NCI-H1092 (cell line): ENCODE measurements around the gene ADNP2.
A peak's percentile ranks its signal among the peaks of the same experiment; 100 is the strongest.

Experiments used
- DNase-seq: peaks from one replicate; lab custom pipeline; 2025; lab: John Stamatoyannopoulos, UW

Gene ADNP2

DNA sequence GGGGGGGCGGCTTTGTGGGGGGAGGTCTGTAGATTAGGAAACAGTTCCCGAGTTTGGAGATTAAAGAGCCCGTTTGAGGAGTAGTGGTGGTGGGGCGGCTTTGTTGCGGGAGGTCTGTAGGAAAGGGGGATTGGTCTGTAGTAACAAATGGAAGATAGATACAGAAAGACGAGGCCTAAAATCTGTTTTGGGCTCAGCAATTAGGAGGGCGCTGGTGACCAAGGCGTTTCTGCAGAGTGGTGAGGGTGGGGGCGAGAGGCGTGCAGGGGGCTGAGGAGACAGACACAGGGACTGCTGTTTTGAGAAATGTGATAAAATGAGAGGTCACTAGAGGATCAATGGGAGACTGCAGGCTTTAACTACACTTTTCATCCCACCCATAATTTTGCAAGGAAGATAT is 1.6 kb upstream of the ADNP2 start:
- no peak for DNase-seq

DNA sequence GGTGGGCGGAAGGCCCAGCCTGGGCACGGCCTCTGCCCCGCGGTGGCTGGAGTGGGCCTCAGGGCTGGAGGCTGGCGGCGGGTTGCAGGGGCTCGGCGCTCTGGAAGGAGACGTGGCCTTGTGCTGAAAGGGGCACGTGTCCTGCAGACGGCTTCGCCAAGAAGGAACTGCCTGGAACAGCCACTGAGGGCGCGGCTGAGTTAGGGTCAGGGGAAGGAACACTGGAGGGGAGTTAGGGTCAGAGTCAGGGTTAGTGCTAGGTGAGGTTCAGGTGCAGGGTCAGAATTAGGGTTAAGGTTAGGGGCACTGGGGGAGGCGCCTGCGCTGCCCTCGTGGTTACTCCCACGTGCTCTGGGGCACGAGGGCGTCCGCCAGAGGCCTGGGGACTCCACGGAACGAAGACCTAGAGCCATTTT is 933 bp upstream of the ADNP2 start:
- no peak for DNase-seq

DNA sequence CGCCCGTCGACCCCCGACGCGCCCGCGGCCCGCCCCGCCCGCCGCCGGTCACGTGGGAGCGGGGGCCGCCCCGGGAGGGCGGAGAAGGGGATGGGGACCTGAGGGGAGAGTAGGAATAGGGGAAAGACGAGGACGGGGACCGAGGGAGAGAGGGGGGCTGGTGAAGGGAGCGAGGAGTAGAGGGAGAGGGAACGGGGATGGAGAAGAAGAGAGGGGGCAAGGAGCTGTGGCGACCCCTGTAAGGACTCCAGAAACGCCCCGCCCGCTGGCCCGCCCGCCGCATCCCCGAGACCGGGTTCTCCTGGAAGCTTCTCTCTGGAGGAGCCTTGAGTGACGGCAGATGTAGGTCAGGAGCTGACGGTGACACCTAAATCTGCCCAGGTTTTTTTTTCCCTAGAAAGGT is 615 bp downstream of the ADNP2 start:
- peak; percentile 65 for DNase-seq

DNA sequence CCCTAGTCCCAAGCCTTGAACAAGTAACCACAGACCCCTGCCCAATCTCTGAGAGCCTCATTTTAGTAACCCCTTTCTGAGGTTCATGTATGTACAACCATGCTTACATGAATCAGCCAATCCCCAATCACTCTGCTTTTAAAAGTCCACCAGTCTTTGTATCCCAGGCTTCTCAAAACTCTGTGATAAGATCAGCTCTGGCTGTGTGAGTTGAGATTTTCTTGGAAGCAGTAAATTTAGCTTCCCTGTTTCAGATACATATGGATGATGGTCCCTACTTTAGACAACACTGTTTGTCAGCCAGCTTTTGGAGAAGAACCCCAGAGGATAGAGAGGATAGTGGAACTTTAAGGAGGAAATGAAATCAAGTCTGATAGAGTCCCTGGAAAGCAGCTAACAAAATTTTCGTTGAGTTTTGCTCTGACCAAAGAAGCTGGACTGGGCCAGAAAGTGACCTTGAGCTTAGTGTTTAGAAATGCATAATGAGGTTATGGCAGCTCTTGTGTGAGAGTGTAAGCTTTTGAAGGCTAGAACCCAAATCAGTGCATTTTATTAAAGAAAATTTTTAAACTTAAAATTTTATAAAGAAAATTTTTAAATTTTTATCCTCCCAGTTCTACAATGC is 3.7 kb downstream of the ADNP2 start:
- no peak for DNase-seq

DNA sequence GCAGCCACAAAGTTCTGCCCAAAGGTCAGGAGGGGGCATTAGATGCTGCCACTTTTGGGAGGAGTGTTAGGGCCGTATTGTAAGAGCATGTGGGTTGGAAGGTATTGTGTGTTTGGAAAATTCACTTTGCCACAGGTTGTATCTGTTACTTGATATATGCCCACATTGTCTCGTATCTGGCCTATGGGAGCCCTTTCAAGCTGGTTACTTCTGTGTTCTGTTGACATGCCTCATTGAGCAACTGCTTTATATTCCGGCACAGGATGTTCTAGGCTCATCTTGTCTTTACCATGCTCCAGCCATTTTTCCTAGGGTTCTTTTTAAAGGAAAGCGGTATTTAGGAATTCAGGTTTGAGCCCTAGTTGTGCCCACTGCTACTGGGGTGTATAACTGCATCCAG is 6.0 kb downstream of the ADNP2 start:
- DNase-seq: no peak

DNA sequence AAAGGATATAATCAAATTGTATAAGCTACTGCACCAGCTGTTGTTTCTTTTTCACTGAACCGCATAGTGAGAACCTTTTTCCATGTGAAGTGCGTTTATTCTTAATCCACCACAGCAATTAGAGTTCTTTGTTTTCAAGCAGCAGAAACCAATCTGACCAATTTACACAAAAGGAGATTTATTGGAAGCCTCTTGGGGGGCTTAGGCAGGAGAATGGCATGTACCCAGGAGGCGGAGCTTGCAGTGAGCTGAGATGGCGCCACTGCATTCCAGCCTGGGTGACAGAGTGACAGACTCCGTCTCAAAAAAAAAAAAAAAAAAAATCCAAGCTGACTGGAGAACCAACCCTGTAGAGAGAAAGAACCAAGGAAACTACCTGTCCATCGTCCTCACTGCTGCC is 10.0 kb downstream of the ADNP2 start:
- no peak for DNase-seq

DNA sequence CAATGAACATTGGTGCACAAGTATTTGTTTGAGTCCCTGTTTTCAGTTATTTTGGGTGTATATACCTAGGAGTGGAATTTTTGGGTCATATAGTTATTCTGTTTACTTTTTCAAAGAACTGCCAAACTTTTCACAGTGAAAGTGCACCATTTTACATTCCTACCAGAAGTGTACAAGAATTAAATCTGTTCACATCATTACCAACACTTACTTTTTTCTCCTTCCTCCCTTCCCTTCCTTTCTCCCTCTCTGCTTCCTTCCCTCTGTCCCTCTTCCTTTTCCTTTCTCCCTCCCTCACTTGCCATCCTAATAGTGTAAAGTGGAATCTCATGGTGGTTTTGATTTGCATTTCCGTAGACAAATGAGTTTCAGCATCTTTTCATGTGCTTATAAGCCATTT is 11.9 kb downstream of the ADNP2 start:
- no peak for DNase-seq

DNA sequence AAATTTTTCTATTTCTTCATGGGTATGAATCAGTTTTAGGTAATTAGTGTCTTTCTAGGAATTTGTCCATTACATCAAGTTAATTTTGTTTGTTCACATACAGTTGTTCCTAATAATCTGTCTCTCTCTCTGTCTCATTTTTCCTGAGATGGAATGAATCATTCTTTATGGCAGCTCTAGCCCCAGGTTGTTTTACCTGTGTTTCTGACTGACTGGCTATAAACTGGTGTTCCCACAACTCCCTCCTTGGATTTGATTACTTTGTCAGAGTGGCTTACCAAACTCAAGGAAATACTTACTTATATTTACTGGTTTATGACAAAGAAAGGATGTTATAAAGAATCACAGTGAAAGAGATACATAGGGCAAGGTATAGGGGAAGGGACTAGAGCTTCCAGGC is 15.1 kb downstream of the ADNP2 start:
- DNase-seq: no peak

DNA sequence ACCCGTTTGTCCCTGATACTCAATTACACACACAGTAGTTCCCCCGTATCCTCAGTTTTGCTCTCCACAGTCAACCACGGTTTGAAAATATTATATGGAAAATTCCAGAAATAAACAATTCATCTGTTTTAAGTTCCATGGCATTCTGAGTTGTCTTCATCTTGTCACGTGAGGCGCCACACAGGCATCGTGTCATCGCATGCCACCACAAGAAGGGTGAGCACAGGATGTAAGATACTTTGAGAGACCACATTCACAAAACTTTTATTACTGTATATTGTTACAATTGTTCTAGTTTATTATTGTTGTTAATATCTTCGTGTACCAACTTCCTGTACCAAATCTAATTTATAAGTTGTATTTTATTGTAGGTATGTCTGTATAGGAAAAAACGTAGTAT is 17.7 kb downstream of the ADNP2 start:
- DNase-seq: no peak

DNA sequence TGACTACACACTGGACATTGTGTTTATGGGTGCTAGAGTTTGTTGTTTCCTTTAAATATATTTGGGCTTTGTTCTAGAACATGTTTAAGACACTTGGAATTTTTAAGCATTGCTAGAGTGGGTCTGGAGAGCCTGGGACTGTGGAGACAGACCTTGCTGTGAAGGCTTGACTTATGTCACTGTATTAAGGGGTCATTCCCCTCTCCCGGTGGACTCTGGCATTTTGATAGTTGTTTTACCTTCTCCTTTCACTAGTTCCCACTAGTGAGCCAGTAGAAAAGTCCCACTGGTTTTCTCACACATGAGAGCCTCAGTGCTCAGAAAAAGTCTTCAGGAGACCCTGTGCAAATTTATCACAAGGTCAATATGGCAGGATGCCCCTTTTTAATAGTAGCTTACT is 18.6 kb downstream of the ADNP2 start:
- DNase-seq: no peak

DNA sequence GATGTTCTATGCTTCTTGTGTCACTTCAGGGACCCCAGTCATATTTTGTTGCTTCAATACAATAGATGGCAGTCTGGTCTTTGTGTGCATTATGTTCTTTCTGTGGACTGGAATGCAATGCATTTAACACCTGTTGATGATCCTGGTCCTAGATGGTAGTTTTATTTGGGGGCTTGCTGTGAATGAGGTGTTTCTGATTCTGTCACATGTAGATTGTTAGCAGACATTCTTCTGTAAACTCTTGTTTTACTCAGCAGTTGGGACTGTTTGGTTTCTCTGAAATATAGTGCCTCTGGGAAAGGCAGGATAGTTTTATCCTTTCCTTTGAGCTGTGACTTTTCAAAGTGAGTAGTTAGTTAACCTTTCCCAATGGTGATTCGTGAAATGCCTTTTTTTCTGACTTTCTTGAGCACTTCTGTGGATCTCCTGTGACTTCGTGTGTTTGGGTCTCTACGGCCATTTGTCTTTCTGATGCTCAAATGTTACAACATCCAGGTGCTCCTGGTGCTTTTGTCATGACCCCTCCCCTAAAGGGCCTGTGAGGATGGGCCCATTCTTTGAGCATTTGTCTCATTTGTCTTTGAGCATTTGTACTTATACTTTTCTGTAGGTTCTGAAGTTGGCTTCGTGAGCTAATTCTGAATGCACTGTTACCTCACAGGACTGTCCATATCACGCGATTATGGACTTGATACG is 20.8 kb downstream of the ADNP2 start:
- no peak for DNase-seq

DNA sequence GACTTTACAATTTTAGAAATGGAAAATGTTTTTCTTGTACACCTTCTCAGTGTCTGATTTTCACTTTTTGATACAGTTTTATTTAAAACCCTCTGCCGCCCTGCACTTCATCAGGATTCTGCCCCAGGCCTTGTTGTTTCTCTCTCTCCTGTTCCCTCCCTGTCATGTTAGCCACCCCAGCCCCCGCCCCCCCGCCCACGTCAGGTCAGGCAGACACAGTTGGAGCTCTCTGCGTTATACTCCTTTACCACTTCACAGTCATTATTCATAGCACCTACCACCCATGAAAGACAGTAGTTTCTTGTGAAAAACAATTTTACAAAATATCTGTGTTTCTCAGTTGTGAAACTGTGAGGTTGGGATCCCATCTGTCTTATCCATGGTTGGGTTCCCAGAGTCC is 21.5 kb downstream of the ADNP2 start:
- no peak for DNase-seq

DNA sequence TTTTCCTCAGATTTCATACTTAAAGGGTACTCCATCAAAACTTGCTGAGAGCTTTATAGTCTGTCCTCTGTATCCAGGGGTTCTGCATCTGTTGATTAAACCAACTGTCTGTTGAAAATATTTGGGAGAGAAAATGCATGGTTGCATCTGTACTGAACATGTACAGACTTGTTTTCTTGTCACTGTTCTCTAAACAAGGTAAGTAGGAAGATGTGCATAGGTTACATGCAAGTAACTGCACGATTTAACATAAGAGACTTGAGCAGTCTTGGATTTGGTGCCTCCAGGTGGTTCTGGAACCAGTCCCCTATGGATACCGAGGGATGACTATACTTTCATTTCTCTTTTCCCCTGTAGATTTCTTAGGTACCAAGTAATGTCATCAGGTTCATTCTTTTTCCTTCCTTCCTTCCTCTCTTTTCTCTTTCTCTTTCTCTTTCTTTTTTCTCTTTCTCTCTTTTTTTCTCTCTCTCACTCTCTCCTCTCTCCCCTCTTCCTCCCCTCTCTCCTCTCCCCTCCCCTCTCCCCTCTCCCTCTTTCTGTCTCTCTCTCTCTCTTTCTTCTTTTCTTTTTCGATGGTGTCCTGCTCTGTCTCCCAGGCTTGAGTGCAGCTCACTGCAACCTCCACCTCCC is 23.2 kb downstream of the ADNP2 start:
- DNase-seq: no peak

DNA sequence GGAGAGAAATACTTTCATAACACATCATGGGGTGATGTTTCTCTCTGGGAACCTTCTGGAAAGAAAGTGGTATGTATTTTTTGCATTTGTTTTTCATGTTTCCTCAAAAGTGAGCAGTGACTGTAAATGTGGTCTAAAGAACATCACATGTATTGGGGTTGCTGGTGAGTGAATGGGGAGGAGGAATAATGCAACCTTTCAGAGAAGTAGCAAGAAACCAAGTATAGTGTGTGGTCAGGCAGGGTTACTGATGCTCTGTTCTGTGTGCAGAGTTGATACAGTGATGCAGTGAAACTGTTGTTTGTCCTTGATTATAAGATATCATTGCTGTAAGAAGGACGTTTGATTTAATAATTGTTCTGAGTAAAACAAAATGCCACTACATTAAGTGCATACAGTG is 24.1 kb downstream of the ADNP2 start:
- no peak for DNase-seq

DNA sequence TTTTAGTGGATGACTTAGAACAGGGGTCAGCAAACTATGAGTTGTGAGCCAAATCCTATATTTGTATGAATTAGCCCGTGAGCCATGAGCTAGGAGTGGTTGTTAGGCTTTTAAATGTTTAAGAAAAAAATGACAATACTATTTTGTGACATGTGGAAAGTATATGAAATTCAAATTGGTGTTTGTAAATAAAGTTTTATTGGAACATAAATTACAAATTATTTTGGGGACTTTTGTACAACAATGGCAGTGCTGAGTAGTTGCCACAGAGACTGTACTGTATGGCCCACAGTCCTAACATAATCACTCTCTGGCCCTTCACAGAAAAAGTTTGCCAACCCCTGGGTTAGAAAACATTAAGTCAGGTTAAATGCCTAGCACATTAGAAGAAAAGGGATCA is 26.1 kb downstream of the ADNP2 start:
- DNase-seq: no peak

DNA sequence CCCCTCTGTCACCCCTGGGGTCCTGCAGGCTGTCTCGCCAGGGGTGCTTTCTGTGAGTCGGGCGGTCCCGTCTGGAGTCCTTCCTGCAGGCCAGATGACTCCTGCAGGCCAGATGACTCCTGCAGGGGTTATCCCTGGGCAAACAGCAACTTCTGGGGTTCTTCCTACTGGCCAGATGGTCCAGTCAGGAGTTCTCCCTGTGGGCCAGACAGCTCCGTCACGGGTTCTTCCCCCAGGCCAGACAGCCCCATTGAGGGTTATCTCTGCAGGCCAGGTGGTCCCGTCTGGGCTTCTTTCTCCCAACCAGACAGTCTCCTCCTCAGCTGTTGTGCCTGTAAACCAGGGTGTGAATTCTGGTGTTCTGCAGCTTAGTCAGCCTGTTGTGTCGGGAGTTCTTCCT is 27.6 kb downstream of the ADNP2 start:
- DNase-seq: no peak

DNA sequence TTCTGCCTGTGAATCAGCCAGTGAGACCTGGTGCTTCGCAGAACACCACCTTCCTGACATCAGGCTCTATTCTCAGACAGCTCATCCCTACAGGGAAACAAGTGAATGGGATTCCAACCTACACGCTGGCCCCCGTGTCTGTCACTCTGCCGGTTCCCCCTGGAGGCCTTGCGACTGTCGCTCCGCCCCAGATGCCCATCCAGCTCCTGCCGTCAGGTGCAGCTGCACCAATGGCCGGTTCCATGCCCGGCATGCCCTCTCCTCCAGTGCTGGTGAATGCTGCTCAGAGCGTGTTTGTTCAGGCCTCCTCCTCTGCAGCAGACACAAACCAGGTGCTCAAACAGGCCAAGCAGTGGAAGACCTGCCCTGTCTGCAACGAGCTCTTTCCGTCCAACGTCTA is 28.1 kb downstream of the ADNP2 start:
- no peak for DNase-seq

DNA sequence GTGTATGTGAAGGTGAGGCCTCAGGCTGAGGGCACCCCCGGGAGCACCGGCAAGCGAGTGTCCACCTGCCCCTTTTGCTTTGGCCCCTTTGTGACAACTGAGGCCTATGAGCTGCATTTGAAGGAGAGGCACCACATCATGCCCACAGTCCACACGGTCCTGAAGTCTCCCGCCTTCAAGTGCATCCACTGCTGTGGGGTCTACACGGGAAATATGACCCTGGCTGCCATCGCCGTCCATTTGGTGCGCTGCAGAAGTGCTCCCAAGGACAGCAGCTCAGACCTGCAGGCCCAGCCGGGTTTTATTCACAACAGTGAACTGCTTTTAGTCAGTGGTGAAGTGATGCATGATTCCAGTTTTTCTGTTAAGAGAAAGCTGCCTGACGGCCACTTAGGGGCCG is 28.9 kb downstream of the ADNP2 start:
- no peak for DNase-seq

DNA sequence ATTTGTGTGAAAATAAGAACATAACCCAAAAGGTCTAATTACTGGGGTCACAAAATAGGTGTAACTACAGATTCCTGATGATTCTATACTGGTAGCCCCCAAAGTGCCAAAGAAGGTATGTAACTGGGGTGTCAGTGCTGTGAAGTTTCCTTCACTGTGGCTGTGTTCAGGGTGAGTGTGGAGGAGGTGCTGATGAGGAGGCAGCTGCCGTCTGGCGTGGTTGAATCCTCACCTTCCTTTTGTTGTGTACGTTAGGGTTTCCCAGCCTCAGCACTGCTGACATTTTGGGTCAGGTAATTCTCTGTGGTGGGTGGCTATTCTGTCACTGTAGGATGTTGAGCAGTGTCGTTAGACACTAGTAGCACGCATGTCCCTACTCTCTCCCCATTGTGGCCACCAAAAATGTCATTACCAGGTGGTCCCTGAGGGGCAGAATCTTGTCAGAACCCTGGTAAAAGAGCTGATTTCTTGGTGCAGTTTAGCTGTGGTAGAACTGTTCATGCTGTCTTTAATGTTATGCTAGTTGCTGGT is 31.5 kb downstream of the ADNP2 start:
- DNase-seq: no peak

DNA sequence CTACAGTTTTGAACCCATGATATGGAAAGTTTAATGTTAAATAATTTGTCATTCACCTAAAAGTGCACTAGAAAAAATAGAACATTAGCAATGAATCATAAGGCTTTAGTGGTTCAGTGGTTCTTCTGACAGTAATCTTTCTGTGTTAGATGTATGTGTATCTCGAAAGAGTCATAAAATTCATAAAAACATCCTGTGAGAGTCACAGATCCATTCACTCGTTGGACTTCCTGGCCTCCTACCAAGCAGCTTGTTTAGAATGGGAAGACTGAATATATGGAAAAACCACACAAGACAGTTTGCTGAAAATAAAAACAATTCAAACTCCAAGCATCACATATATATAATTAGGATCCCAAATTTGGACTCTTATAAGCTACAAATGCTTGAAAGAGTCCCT is 34.8 kb downstream of the ADNP2 start:
- no peak for DNase-seq

DNA sequence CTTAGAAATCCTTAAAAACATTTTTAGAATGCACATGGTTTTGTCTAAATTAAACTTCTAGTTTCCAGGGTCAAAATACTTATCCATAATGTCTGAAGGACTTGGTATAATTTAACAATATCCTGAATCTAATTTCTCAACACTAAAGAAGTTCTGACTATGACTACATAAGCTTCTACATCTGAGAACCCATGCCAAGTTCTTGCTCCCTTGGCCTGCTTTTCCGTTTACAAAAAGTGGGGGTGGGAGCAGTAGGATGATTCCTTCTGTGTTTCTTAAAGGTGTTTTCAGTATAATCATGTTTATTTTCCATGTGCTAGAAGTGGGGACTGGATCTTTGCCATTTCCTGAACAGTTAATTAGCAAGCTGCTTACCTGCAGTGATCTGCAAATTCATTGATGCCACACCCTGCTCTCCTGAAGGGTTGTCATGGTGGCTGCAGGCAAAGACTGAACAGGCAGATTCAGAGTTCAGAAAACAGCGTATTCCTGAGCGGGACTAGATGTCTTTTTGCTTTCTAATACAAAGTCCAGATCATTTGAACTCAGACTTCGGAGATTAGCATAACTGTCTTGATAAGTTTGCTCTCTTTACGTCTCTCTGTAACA is 36.2 kb downstream of the ADNP2 start:
- DNase-seq: no peak

DNA sequence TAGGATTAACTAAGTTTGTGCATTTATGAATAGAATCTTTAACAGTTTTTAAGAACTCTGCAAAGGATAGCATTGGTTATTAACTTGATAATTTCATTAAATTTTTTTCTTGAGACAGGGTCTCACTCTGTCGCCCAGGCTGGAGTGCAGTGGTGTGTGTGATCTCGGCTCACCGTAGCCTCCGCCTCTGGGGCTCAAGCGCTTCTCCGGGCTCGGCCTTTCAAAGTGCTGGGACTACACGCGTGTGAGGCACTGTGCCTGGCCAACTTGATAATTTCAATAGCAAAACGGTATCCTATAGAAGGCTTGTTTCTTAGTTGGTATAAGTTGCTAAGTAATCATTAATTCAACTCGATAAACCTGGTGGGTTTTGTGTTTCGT is 38.0 kb downstream of the ADNP2 start:
- DNase-seq: no peak
